Measurements from ENCODE around the gene CCDC78.

- TF ChIP-seq, protein P1, sequence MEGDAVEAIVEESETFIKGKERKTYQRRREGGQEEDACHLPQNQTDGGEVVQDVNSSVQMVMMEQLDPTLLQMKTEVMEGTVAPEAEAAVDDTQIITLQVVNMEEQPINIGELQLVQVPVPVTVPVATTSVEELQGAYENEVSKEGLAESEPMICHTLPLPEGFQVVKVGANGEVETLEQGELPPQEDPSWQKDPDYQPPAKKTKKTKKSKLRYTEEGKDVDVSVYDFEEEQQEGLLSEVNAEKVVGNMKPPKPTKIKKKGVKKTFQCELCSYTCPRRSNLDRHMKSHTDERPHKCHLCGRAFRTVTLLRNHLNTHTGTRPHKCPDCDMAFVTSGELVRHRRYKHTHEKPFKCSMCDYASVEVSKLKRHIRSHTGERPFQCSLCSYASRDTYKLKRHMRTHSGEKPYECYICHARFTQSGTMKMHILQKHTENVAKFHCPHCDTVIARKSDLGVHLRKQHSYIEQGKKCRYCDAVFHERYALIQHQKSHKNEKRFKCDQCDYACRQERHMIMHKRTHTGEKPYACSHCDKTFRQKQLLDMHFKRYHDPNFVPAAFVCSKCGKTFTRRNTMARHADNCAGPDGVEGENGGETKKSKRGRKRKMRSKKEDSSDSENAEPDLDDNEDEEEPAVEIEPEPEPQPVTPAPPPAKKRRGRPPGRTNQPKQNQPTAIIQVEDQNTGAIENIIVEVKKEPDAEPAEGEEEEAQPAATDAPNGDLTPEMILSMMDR (IDR thresholded peaks at IDR 0.05; ENCODE audit: low read length), result no peak
- TF ChIP-seq EZH2 (optimal IDR thresholded peaks at IDR 0.05; ENCODE audit: low read depth, low read length), result no peak
Measured at GRCh38 chr16:694187-694862, 31.9 kb downstream of the CCDC78 start.
